WTC11 (cell line): ENCODE data around the gene CERT1. TPM values are rescaled to one million over a fixed set of nuclear protein-coding genes. Genes with fewer than 3 reads are reported as not detected.

Source experiments
- ATAC-seq: fragments of 200-7000 bp; cut with Tn5 transposase; 2 replicates; pipeline ENCODE4 v1.10.0; 2021; ENCODE audit warnings: mild to moderate bottlenecking, moderate library complexity
- CTCF ChIA-PET: fragments of 300-600 bp; sonication (Branson Sonifier 250); formaldehyde crosslinking; loops from one replicate; lab custom pipeline; 2021; ENCODE audit warnings: antibody characterized with exemption; lab: Charles Lee
- POLR2A ChIA-PET: fragments of 350-600 bp; sonication (Branson Sonifier 250); formaldehyde crosslinking; loops from one replicate; lab custom pipeline; 2021; ENCODE audit warnings: antibody characterized with exemption; lab: Charles Lee
- DNase-seq: peaks from one replicate; pipeline ENCODE4 v3.0.0; 2021; ENCODE audit warnings: low spot score
- H3K27ac Mint-ChIP-seq: 2 replicates; pipeline ENCODE4 v1.8.0; 2021; ENCODE audit warnings: mixed read lengths
- H3K27me3 Mint-ChIP-seq: 2 replicates; pipeline ENCODE4 v1.8.0; 2021; ENCODE audit warnings: low read depth, mild to moderate bottlenecking, moderate library complexity, mixed read lengths
- H3K36me3 Mint-ChIP-seq: 2 replicates; pipeline ENCODE4 v1.8.0; 2021; ENCODE audit warnings: mixed read lengths
- H3K4me1 Mint-ChIP-seq: 2 replicates; pipeline ENCODE4 v1.8.0; 2022; ENCODE audit warnings: mixed read lengths
- H3K4me3 Mint-ChIP-seq: 2 replicates; pipeline ENCODE4 v1.8.0; 2021; ENCODE audit warnings: mild to moderate bottlenecking, moderate library complexity, mixed read lengths
- H3K9me3 Mint-ChIP-seq: 2 replicates; pipeline ENCODE4 v1.8.0; 2021; ENCODE audit warnings: mixed read lengths
- ESRRA ChIP-seq: sonication (generic); formaldehyde crosslinking; IDR thresholded peaks from 2 replicates; pipeline ENCODE4 v1.8.1; 2022; ENCODE audit warnings: mild to moderate bottlenecking, missing genetic modification reagents, borderline replicate concordance
- GRHL2 ChIP-seq: fragments of 250-450 bp; sonication (Bioruptor Pico); IDR thresholded peaks from 2 replicates; pipeline ENCODE4 v1.8.0; 2022; ENCODE audit warnings: mild to moderate bottlenecking, moderate library complexity; ENCODE audit not compliant: insufficient replicate concordance, severe bottlenecking
- IRF2 ChIP-seq: sonication (generic); formaldehyde crosslinking; IDR thresholded peaks from 2 replicates; pipeline ENCODE4 v1.8.0; 2022; ENCODE audit warnings: low read depth, missing genetic modification reagents, borderline replicate concordance
- JUN ChIP-seq: sonication (generic); formaldehyde crosslinking; IDR thresholded peaks from 2 replicates; pipeline ENCODE4 v1.8.0; 2023; ENCODE audit warnings: mild to moderate bottlenecking, missing genetic modification reagents
- KAT7 ChIP-seq: sonication (generic); formaldehyde crosslinking; IDR thresholded peaks from 2 replicates; pipeline ENCODE4 v1.8.1; 2023; ENCODE audit warnings: missing genetic modification reagents, mild to moderate bottlenecking, borderline replicate concordance
- MXD4 ChIP-seq: fragments of 250-450 bp; sonication (Bioruptor Pico); IDR thresholded peaks from 2 replicates; pipeline ENCODE4 v1.8.0; 2021; ENCODE audit warnings: mild to moderate bottlenecking, moderate library complexity, borderline replicate concordance
- RORB ChIP-seq: fragments of 250-450 bp; sonication (Bioruptor Pico); IDR thresholded peaks from 2 replicates; pipeline ENCODE4 v1.9.0; 2021; ENCODE audit warnings: mild to moderate bottlenecking
- ZNF263 ChIP-seq: sonication (generic); formaldehyde crosslinking; IDR thresholded peaks from 2 replicates; pipeline ENCODE4 v1.8.1; 2022; ENCODE audit warnings: low read depth, mild to moderate bottlenecking, moderate library complexity, missing genetic modification reagents
- ZNF396 ChIP-seq: fragments of 250-450 bp; sonication (Bioruptor Pico); IDR thresholded peaks from 2 replicates; pipeline ENCODE4 v1.8.0; 2021; ENCODE audit warnings: mild to moderate bottlenecking, moderate library complexity, borderline replicate concordance
- ZNF416 ChIP-seq: fragments of 250-450 bp; sonication (Bioruptor Pico); IDR thresholded peaks from 2 replicates; pipeline ENCODE4 v1.9.0; 2021; ENCODE audit warnings: mild to moderate bottlenecking, inconsistent platforms
- ZNF423 ChIP-seq: fragments of 250-450 bp; sonication (Bioruptor Pico); IDR thresholded peaks from 2 replicates; pipeline ENCODE4 v2.1.2; 2022; ENCODE audit warnings: mild to moderate bottlenecking, moderate library complexity
- total RNA-seq: library from RNA; stranded (reverse); gene quantifications from 3 replicates; pipeline ENCODE4 v1.2.3, GENCODE V29; 2021
- TF ChIP-seq, protein P1 (sequence below): fragments of 250-450 bp; sonication (Bioruptor Pico); IDR thresholded peaks from 2 replicates; pipeline ENCODE4 v1.9.0; 2021; ENCODE audit warnings: mild to moderate bottlenecking
- TF ChIP-seq, protein P2 (sequence below): sonication (generic); formaldehyde crosslinking; IDR thresholded peaks from 2 replicates; pipeline ENCODE4 v1.8.0; 2022; ENCODE audit warnings: mild to moderate bottlenecking, missing genetic modification reagents
- TF ChIP-seq, protein P3 (sequence below): sonication (generic); formaldehyde crosslinking; IDR thresholded peaks from 2 replicates; pipeline ENCODE4 v1.8.0; 2022; ENCODE audit warnings: mild to moderate bottlenecking, missing genetic modification reagents
- TF ChIP-seq, protein P4 (sequence below): fragments of 250-450 bp; sonication (Bioruptor Pico); IDR thresholded peaks from 2 replicates; pipeline ENCODE4 v1.8.0; 2021; ENCODE audit warnings: mild to moderate bottlenecking

Gene CERT1
- total RNA-seq, 1 experiment from 2014 or later: 50.8 TPM

DNA sequence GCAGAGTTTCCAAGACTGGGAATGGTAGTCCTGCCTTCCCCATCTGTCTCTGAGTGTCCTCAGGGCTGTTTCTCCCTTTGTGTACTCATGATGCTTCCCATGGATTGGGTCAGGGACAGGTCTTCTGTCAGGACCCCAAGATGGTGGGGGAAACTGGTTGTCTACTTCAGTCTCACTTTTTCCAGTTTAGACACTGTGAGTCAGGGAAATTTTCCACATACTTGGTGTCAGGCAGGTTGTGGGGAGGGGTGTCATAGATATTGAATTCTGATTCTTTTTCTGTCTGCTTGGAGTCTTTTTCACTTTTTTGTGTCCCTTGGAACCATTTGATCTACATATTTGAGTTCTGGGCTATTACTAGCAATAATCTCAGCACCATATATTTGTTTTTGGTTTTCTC, 10.6 kb upstream of the CERT1 start:
- ChIA-PET CTCF (interaction anchor here (1.0 kb wide), 1 partner anchor 11 kb away, joined by 3 read pairs; no protein-coding TSS in a partner anchor), POLR2A (no interaction called here)
- Mint-ChIP-seq H3K27me3 (no peaks in the 10 kb centered on the region), H3K36me3 (peaks cover 15% of the 10 kb centered on the region), H3K27ac (no peak overlapping the region), H3K9me3 (peaks cover 24% of the 10 kb centered on the region), H3K4me1 (no peaks in the 10 kb centered on the region), H3K4me3 (no peak overlapping the region)
- DNase-seq (no peak), ATAC-seq (no peak)
- no peak for TF ChIP-seq GRHL2 (CRISPR knock-in tag)
- TF ChIP-seq, protein P1, sequence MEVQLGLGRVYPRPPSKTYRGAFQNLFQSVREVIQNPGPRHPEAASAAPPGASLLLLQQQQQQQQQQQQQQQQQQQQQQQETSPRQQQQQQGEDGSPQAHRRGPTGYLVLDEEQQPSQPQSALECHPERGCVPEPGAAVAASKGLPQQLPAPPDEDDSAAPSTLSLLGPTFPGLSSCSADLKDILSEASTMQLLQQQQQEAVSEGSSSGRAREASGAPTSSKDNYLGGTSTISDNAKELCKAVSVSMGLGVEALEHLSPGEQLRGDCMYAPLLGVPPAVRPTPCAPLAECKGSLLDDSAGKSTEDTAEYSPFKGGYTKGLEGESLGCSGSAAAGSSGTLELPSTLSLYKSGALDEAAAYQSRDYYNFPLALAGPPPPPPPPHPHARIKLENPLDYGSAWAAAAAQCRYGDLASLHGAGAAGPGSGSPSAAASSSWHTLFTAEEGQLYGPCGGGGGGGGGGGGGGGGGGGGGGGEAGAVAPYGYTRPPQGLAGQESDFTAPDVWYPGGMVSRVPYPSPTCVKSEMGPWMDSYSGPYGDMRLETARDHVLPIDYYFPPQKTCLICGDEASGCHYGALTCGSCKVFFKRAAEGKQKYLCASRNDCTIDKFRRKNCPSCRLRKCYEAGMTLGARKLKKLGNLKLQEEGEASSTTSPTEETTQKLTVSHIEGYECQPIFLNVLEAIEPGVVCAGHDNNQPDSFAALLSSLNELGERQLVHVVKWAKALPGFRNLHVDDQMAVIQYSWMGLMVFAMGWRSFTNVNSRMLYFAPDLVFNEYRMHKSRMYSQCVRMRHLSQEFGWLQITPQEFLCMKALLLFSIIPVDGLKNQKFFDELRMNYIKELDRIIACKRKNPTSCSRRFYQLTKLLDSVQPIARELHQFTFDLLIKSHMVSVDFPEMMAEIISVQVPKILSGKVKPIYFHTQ: no peak
- TF ChIP-seq ZNF423 (CRISPR knock-in tag): no peak
- TF ChIP-seq, protein P2, sequence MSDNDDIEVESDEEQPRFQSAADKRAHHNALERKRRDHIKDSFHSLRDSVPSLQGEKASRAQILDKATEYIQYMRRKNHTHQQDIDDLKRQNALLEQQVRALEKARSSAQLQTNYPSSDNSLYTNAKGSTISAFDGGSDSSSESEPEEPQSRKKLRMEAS (CRISPR knock-in tag): no peak
- TF ChIP-seq IRF2 (CRISPR knock-in tag): no peak
- TF ChIP-seq ESRRA (CRISPR knock-in tag): no peak
- TF ChIP-seq RORB (CRISPR knock-in tag): no peak
- TF ChIP-seq ZNF263 (CRISPR knock-in tag): no peak
- no peak for TF ChIP-seq ZNF416 (CRISPR knock-in tag)
- TF ChIP-seq, protein P3, sequence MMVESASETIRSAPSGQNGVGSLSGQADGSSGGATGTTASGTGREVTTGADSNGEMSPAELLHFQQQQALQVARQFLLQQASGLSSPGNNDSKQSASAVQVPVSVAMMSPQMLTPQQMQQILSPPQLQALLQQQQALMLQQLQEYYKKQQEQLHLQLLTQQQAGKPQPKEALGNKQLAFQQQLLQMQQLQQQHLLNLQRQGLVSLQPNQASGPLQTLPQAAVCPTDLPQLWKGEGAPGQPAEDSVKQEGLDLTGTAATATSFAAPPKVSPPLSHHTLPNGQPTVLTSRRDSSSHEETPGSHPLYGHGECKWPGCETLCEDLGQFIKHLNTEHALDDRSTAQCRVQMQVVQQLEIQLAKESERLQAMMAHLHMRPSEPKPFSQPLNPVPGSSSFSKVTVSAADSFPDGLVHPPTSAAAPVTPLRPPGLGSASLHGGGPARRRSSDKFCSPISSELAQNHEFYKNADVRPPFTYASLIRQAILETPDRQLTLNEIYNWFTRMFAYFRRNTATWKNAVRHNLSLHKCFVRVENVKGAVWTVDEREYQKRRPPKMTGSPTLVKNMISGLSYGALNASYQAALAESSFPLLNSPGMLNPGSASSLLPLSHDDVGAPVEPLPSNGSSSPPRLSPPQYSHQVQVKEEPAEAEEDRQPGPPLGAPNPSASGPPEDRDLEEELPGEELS: no peak

DNA sequence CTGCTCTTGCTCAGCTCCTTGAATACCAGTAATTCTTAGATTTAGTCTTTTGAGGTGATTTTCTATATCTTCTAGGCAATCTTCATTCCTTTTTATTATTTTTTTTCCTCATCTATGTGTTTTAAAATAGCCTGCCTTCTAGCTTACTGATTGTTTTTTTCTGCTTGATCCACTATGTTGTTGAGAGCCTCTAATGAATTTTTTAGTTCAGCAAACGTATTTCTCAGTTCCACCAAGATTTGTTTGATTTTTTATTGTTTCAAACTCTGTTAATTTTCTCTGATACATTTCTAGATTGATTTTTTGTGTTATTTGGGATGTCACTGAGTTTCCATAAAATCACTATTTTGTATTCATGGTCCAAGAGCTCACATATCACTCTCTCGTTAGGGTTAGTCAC, 9.8 kb upstream of the CERT1 start:
- Mint-ChIP-seq H3K4me1 (no peaks in the 10 kb centered on the region), H3K9me3 (peaks cover 24% of the 10 kb centered on the region), H3K27me3 (no peaks in the 10 kb centered on the region), H3K36me3 (peaks cover 15% of the 10 kb centered on the region), H3K4me3 (no peak overlapping the region), H3K27ac (no peak overlapping the region)
- no peak for TF ChIP-seq IRF2 (CRISPR knock-in tag)
- no peak for TF ChIP-seq JUN (CRISPR knock-in tag)
- TF ChIP-seq KAT7: no peak
- no peak for TF ChIP-seq MXD4
- TF ChIP-seq, protein P4, sequence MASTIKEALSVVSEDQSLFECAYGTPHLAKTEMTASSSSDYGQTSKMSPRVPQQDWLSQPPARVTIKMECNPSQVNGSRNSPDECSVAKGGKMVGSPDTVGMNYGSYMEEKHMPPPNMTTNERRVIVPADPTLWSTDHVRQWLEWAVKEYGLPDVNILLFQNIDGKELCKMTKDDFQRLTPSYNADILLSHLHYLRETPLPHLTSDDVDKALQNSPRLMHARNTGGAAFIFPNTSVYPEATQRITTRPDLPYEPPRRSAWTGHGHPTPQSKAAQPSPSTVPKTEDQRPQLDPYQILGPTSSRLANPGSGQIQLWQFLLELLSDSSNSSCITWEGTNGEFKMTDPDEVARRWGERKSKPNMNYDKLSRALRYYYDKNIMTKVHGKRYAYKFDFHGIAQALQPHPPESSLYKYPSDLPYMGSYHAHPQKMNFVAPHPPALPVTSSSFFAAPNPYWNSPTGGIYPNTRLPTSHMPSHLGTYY (CRISPR knock-in tag): no peak
- TF ChIP-seq ZNF396 (CRISPR knock-in tag): no peak
- ChIA-PET CTCF (interaction anchor here (0.7 to 1.0 kb wide), 2 partner anchors 9 to 10 kb away, joined by 3 read pairs; partner anchors contain the start of genes CERT1 and POLK), POLR2A (no interaction called here)
- DNase-seq: no peak
- no peak for ATAC-seq

DNA sequence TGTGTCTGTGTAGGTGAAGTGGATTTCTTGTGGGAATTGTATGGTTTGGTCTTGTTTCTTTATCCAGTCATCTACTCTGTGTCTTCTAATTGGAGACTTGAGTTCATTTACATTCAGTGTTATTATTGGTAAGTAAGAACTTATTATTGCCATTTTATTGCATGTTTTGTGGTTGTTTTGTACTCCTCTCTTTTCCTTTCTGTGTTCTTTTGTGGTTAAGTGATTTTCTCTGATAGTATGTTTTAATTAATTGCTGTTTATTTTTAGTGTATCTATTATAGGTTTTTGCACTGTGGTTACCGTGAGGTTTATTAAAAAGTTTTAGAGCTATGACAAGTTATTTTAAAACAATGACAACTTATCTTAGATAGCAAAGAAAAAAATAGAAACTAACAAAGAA, 8.3 kb upstream of the CERT1 start:
- H3K27ac Mint-ChIP-seq: no peak overlapping the region
- ChIA-PET POLR2A (no interaction called here), CTCF (no interaction called here)
- no peak overlapping the region for H3K4me3 Mint-ChIP-seq
- ATAC-seq (no peak), DNase-seq (no peak)
- TF ChIP-seq, protein P4 (CRISPR knock-in tag): no peak
- no peak for TF ChIP-seq KAT7
- no peaks in the 10 kb centered on the region for H3K27me3 Mint-ChIP-seq
- H3K36me3 Mint-ChIP-seq: peaks cover 15% of the 10 kb centered on the region
- H3K9me3 Mint-ChIP-seq: peaks cover 24% of the 10 kb centered on the region
- no peaks in the 10 kb centered on the region for H3K4me1 Mint-ChIP-seq
